Heart left ventricle (tissue), 16 donors: ENCODE data around the gene ZBTB21. TPM values are rescaled to one million over a fixed set of nuclear protein-coding genes. Genes with fewer than 3 reads are reported as not detected.
"Not testable (repeated sequence)": the region's sequence is repeated elsewhere in the genome, so short reads cannot be mapped to it uniquely, and the experiment has no call there.

Experiments used
- ATAC-seq, 4 donors: fragments of 200-7000 bp; cut with Tn5 transposase; one replicate each; pipeline ENCODE4 v1.9.1; 2020 to 2022; ENCODE audit warnings: moderate library complexity in 4 of 4, mild to moderate bottlenecking in 3 of 4, moderate number of reproducible peaks in 1 of 4
- DNase-seq, 5 donors: peaks; one replicate each; pipeline ENCODE4 v3.0.0-alpha.2; 2020
- H3K27ac ChIP-seq, 12 donors: fragments of 200-600 bp; sonication (generic) in 4 of 12; one replicate each; pipeline versions ENCODE4 v1.5.0 to v1.8.0; 2016 to 2022; ENCODE audit warnings: mild to moderate bottlenecking in 2 of 12
- H3K27me3 ChIP-seq, 9 donors: fragments of 200-600 bp; sonication (generic) in 2 of 9; one replicate each; pipeline versions ENCODE4 v1.5.1 to v1.8.0; 2016 to 2022; ENCODE audit warnings: mild to moderate bottlenecking in 3 of 9
- H3K36me3 ChIP-seq, 9 donors: fragments of 200-600 bp; sonication (generic) in 2 of 9; one replicate each; pipeline versions ENCODE4 v1.5.0 to v1.8.0; 2018 to 2022; ENCODE audit warnings: mild to moderate bottlenecking in 2 of 9
- H3K4me1 ChIP-seq, 12 donors: fragments of 200-600 bp; sonication (generic) in 4 of 12; one replicate each; pipeline versions ENCODE4 v1.5.0 to v1.8.0; 2016 to 2022; ENCODE audit warnings: mild to moderate bottlenecking in 3 of 12
- H3K4me3 ChIP-seq, 12 donors: fragments of 200-600 bp; sonication (generic) in 4 of 12; one replicate each; pipeline versions ENCODE4 v1.5.0 to v1.8.0; 2017 to 2022; ENCODE audit warnings: mild to moderate bottlenecking in 9 of 12, moderate library complexity in 4 of 12
- H3K9me3 ChIP-seq, 12 donors: fragments of 200-600 bp; sonication (generic) in 4 of 12; one replicate each; pipeline versions ENCODE4 v1.5.0 to v1.8.0; 2016 to 2022; ENCODE audit warnings: mild to moderate bottlenecking in 1 of 12
- POLR2A ChIP-seq, 2 donors: fragments of 450-650 bp; IDR thresholded peaks; one replicate each; pipeline ENCODE4 v1.6.1; 2017; ENCODE audit warnings: antibody characterized with exemption in 2 of 2, mild to moderate bottlenecking in 2 of 2, moderate library complexity in 2 of 2
- WGBS, 4 donors: extraction: QIAGEN DNeasy Blood & Tissue Kit in 2 of 4; methylation state at CpG; one replicate each; pipeline versions ENCODE4 v1.1.5 to v1.1.7; 2013 to 2018; 5-methylcytosine and 5-hydroxymethylcytosine counted together
- intact Hi-C, 10 donors: fragments of 100-400 bp; cut with DNase I; formaldehyde crosslinking; loops; one replicate each; pipeline versions ENCODE4 v1.11.1 to v1.14.2; 2022
- polyA plus RNA-seq, 2 donors: library from polyadenylated mRNA; stranded (reverse); fragments of 200-250 nt; gene quantifications; one replicate each; pipeline ENCODE4 v1.2.3, GENCODE V29; 2013
- total RNA-seq, 9 donors: library from RNA; depleted of rRNA in 2 of 9; stranded (reverse); fragments of >200 nt in 2 of 9; fragmentation: NEBNext Ultra II Directional in 3 of 9; extraction: Animal tissue kit (Norgen Biotek cat#: 25700) in 3 of 9; gene quantifications; one replicate each; pipeline versions ENCODE4 v1.1.0 to v1.2.4, GENCODE V29; 2016 to 2023
- TF ChIP-seq, protein P1 (sequence below), 12 donors: fragments of 200-600 bp; sonication (generic) in 4 of 12; IDR thresholded peaks; one replicate each; pipeline versions ENCODE4 v1.5.0 to v1.8.0; 2018 to 2022; ENCODE audit warnings: antibody characterized with exemption in 12 of 12, mild to moderate bottlenecking in 5 of 12
- donor health status: ischemic (EF 13 %, LVEDD 7.1; RV severe dilation, severe dysfunction).
- donor health status: healthy with polysubstance abuse.
- donor health status: DM: no; HTN: yes; CAD: no.
- donor health status: DM: no; HTN: no; CAD: no.
- donor health status: ischemic (EF 25% LVEDD 6.9; RV normal size, moderate dysfunction).
- donor health status: ischemic (EF 25% LVEDD 5.7; RV mildly dilated, moderate dysfunction).
- donor health status: healthy.
- donor health status: DM: yes; HTN: yes; CAD: no.
- donor health status: ischemic (EF 35%, LVEDD 5.7; RV mildly dilated, moderate dysfunction).
- donor health status: nonischemic (EF 11% LVEDD 7.7; RV severe dilation, severe dysfunction).
- donor health status: DM: yes; HTN: yes; CAD: no.
- donor health status: PGD.
- donor health status: ischemic (EF 29% LVEDD 5.4; RV normal size, mild dysfunction).
- donor health status: nonischemic (EF 23%, LVEDD 6.1; RV moderate dilation, normal function).

ZBTB21 gene
- total and polyA plus RNA-seq, 11 donors, result 1.2 to 10.2 (median 6.1) TPM

DNA sequence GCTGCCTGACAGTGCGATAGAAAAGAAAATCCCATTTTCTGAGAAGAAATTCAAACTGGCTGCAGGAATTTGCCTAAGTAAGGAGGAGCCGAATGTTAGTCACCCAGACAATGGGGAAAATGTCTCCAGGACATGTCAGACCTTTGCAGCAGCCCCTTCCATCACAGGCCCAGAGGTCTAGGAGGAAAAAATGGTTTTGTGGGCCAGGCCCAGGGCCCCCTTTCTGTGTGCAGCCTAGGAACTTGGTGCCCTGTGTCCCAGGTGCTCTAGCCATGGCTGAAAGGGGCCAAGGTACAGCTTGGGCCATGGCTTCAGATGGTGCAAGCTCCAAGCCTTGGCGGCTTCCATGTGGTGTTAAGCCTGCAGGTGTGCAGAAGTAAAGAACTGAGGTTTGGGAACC is 14.6 kb downstream of the ZBTB21 start:
- Histone ChIP-seq H3K27ac (no peak overlapping the region), H3K9me3 (peaks cover 0 to 4% (median 0%) of the 10 kb centered on the region in 12 donors), H3K36me3 (peaks cover 0 to 52% (median 41%) of the 10 kb centered on the region in 9 donors), H3K27me3 (no peaks in the 10 kb centered on the region), H3K4me3 (no peak overlapping the region), H3K4me1 (peaks cover 0 to 5% (median 0%) of the 10 kb centered on the region in 12 donors)
- 97 to 99% (median 98%) methylated on average over 3 of the region's 3 CpGs for WGBS, 4 donors
- no peak for DNase-seq
- intact Hi-C loops, result no loop called here
- TF ChIP-seq POLR2A (IDR thresholded peaks at IDR 0.05), result no peak
- TF ChIP-seq, protein P1, sequence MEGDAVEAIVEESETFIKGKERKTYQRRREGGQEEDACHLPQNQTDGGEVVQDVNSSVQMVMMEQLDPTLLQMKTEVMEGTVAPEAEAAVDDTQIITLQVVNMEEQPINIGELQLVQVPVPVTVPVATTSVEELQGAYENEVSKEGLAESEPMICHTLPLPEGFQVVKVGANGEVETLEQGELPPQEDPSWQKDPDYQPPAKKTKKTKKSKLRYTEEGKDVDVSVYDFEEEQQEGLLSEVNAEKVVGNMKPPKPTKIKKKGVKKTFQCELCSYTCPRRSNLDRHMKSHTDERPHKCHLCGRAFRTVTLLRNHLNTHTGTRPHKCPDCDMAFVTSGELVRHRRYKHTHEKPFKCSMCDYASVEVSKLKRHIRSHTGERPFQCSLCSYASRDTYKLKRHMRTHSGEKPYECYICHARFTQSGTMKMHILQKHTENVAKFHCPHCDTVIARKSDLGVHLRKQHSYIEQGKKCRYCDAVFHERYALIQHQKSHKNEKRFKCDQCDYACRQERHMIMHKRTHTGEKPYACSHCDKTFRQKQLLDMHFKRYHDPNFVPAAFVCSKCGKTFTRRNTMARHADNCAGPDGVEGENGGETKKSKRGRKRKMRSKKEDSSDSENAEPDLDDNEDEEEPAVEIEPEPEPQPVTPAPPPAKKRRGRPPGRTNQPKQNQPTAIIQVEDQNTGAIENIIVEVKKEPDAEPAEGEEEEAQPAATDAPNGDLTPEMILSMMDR (IDR thresholded peaks at IDR 0.05), result no peak
- no peak for ATAC-seq

DNA sequence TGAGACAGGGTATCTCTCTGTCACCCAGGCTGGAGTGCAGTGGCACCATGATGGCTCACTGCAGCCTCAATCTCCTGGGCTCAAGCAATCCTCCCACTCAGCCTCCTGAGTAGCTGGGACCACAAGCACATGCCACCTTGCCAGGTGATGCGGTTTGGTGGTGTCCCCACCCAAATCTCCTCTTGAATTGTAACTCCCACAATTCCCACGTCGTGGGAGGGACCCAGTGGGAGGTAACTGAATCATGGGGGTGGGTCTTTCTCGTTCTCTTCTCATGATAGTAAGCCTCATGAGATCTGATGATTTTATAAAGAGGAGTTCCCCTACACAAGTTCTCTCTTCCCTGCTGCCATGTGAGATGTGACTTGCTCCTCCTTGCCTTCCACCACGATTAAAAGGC is 15.5 kb downstream of the ZBTB21 start:
- 58 to 94% (median 81%) methylated on average over 5 of the region's 5 CpGs for WGBS, 4 donors
- H3K27ac ChIP-seq, H3K27me3 ChIP-seq, ATAC-seq, DNase-seq, intact Hi-C loops, H3K4me3 ChIP-seq, H3K4me1 ChIP-seq, H3K9me3 ChIP-seq: not testable (repeated sequence)
- H3K36me3 ChIP-seq, result peaks cover 0 to 55% (median 41%) of the 10 kb centered on the region in 9 donors

GRCh38 chr21:41993744-41994143 is 16.4 kb downstream of the ZBTB21 start:
- intact Hi-C loops, result no loop called here
- Histone ChIP-seq H3K4me3 (no peak overlapping the region), H3K36me3 (peaks cover 0 to 55% (median 42%) of the 10 kb centered on the region in 9 donors), H3K27me3 (no peaks in the 10 kb centered on the region), H3K27ac (peak overlapping the region in 1 of 12 donors; percentile 9), H3K9me3 (peaks cover 0 to 4% (median 0%) of the 10 kb centered on the region in 12 donors), H3K4me1 (peaks cover 0 to 5% (median 0%) of the 10 kb centered on the region in 12 donors)
- ATAC-seq (peak; percentile 63 to 89 (median 68)), DNase-seq (peak in 1 of 5 donors; percentile 46)
- 82 to 87% (median 85%) methylated on average over 6 of the region's 6 CpGs for WGBS, 4 donors
- TF ChIP-seq, protein P1 (IDR thresholded peaks at IDR 0.05), result no peak
- TF ChIP-seq POLR2A (IDR thresholded peaks at IDR 0.05), result no peak

GRCh38 chr21:41992576-41992975 is 17.6 kb downstream of the ZBTB21 start:
- H3K4me1 ChIP-seq, result peaks cover 0 to 5% (median 0%) of the 10 kb centered on the region in 12 donors
- H3K36me3 ChIP-seq, result peaks cover 0 to 55% (median 42%) of the 10 kb centered on the region in 9 donors
- H3K9me3 ChIP-seq, result peaks cover 0 to 4% (median 0%) of the 10 kb centered on the region in 12 donors
- no peaks in the 10 kb centered on the region for H3K27me3 ChIP-seq
- WGBS, 4 donors, result 98% methylated on average over 15 of the region's 15 CpGs
- H3K4me3 ChIP-seq, result no peak overlapping the region
- DNase-seq, result no peak
- H3K27ac ChIP-seq, result no peak overlapping the region
- TF ChIP-seq, protein P1 (IDR thresholded peaks at IDR 0.05), result no peak
- no peak for TF ChIP-seq POLR2A (IDR thresholded peaks at IDR 0.05)
- ATAC-seq, result no peak
- intact Hi-C loops, result no loop called here

DNA sequence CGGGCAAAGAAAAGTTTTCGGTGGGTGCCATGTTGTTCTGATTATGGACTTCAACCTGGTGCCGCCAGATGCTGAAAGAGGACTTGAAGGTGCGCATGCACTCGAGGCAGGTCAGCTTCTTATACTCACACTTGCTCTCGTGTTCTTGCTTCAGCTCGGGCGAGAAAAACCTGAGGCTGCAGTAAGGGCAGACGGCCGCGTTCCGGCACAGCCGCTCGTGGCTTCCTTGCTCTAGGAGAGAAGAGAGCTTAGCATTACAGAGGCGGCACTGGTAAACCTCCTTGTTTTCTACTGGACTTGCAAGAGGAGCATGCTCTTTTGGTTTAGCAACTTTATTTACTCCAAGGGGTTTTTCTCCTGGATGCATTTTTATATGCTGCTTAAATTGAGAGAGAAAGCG is 18.5 kb downstream of the ZBTB21 start:
- peaks cover 0 to 55% (median 41%) of the 10 kb centered on the region in 9 donors for H3K36me3 ChIP-seq
- intact Hi-C loops, result no loop called here
- peaks cover 0 to 4% (median 0%) of the 10 kb centered on the region in 12 donors for H3K9me3 ChIP-seq
- 94 to 98% (median 98%) methylated on average over 16 of the region's 16 CpGs for WGBS, 4 donors
- no peak overlapping the region for H3K27ac ChIP-seq
- H3K4me3 ChIP-seq, result no peak overlapping the region
- peaks cover 0 to 5% (median 0%) of the 10 kb centered on the region in 12 donors for H3K4me1 ChIP-seq
- no peaks in the 10 kb centered on the region for H3K27me3 ChIP-seq
- DNase-seq (no peak), ATAC-seq (no peak)
- TF ChIP-seq, protein P1 (IDR thresholded peaks at IDR 0.05), result no peak
- no peak for TF ChIP-seq POLR2A (IDR thresholded peaks at IDR 0.05)
